Effector memory CD8-positive, alpha-beta T cell (primary cell): ENCODE measurements around the gene MAP3K7.
A peak's percentile ranks its signal among the peaks of the same experiment; 100 is the strongest.

Experiments
- ATAC-seq: fragments of 150-1000 bp; cut with Tn5 transposase; replicated peaks from 2 replicates; pipeline ENCODE4 v1.10.0; 2021; ENCODE audit warnings: mild to moderate bottlenecking, moderate library complexity
- DNase-seq, 3 experiments: peaks; one replicate each; pipeline ENCODE4 v3.0.0; 2021
- H3K27ac Mint-ChIP-seq, 2 donors: one replicate each; pipeline ENCODE4 v1.8.0; 2022; ENCODE audit warnings: mild to moderate bottlenecking in 2 of 2, mixed read lengths in 2 of 2, moderate library complexity in 2 of 2
- H3K27me3 Mint-ChIP-seq, 2 donors: one replicate each; pipeline ENCODE4 v1.8.0; 2022; ENCODE audit warnings: mixed read lengths in 2 of 2
- H3K36me3 Mint-ChIP-seq: one replicate; pipeline ENCODE4 v1.8.0; 2022; ENCODE audit warnings: mild to moderate bottlenecking, moderate library complexity, mixed read lengths; ENCODE audit not compliant: insufficient read depth
- H3K4me1 Mint-ChIP-seq, 2 donors: one replicate each; pipeline ENCODE4 v1.8.0; 2022; ENCODE audit warnings: low read depth in 2 of 2, mixed read lengths in 2 of 2
- H3K4me3 Mint-ChIP-seq, 2 donors: one replicate each; pipeline ENCODE4 v1.8.0; 2022; ENCODE audit warnings: mild to moderate bottlenecking in 2 of 2, mixed read lengths in 2 of 2, moderate library complexity in 2 of 2
- H3K9me3 Mint-ChIP-seq, 2 donors: one replicate each; pipeline ENCODE4 v1.8.0; 2022; ENCODE audit warnings: mixed read lengths in 2 of 2
- total RNA-seq, 9 experiments: gene quantifications; one replicate each; lab custom pipeline; 2026; lab: John Stamatoyannopoulos, UW

Gene MAP3K7
- 54.8 to 108 (median 69.5) reads per million in 9 experiments for total RNA-seq

DNA sequence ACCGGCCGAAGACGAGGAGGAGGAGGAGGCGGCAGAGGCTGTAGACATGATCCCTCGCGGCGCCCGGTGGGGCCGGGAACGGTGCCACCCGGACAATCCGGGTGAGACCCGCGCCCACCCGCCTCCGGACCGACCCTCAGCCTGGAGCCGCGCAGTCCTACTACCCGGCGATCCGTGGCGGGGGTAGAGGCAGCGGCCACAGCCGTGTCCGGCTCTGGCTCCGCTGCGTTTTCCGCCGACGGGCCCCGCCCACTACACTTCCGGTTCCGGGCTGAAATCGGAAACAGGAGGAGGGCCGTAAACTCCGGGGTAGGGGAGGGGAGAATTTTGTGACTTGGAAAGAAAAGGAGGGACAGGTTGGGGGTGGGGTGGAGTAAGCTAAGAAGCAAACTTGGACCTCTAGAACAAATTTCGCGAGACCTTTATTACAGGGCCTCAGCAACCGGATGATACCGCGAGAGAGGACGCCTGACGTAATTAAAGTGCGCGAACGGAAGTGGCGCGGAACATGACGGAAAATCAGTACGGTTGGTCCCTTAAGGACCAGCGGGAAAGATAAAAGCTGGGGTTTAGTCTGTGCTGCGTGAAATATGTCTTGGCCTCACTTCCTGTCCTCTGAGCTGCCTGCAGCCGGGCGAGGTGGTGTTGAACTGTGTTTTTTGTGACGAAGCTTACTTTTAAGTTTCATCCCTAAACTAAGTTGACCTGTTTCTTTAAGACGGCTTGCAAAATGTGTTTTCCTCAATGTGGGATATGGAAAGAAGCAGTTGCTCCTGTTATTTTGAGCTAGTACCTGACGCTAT is at the start of gene MAP3K7:
Gene MAP3K7 (minus strand): TSS at position 237 of the 803 bp plus-strand sequence. CDS start 189 bp downstream, at position 48.
- Mint-ChIP-seq H3K4me1 (peaks cover 25 to 34% of the 10 kb centered on the region in 2 donors), H3K9me3 (no peaks in the 10 kb centered on the region), H3K4me3 (peak within 1 kb of the TSS; percentile 95 to 96), H3K36me3 (peaks cover 16% of the 10 kb centered on the region), H3K27me3 (peaks cover 9 to 16% of the 10 kb centered on the region in 2 donors), H3K27ac (peak within 1 kb of the TSS; percentile 99)
- ATAC-seq (peak; percentile 83), DNase-seq (peak; percentile 94 to 98 (median 95))

GRCh38 chr6:90631046-90631445 is 44.2 kb upstream of the MAP3K7 start:
- Mint-ChIP-seq H3K4me1 (no peaks in the 10 kb centered on the region), H3K4me3 (no peak overlapping the region), H3K27me3 (peaks cover 16 to 27% of the 10 kb centered on the region in 2 donors), H3K9me3 (peaks cover 0 to 1% of the 10 kb centered on the region in 2 donors), H3K36me3 (peaks cover 3% of the 10 kb centered on the region), H3K27ac (no peak overlapping the region)
- ATAC-seq, result no peak
- no peak for DNase-seq

GRCh38 chr6:90621581-90621980 is 34.7 kb upstream of the MAP3K7 start:
- H3K27ac Mint-ChIP-seq, result no peak overlapping the region
- DNase-seq, result no peak
- no peaks in the 10 kb centered on the region for H3K36me3 Mint-ChIP-seq
- no peak overlapping the region for H3K4me3 Mint-ChIP-seq
- peaks cover 57 to 69% of the 10 kb centered on the region in 2 donors for H3K27me3 Mint-ChIP-seq
- peaks cover 0 to 9% of the 10 kb centered on the region in 2 donors for H3K9me3 Mint-ChIP-seq
- no peaks in the 10 kb centered on the region for H3K4me1 Mint-ChIP-seq
- ATAC-seq, result no peak

DNA sequence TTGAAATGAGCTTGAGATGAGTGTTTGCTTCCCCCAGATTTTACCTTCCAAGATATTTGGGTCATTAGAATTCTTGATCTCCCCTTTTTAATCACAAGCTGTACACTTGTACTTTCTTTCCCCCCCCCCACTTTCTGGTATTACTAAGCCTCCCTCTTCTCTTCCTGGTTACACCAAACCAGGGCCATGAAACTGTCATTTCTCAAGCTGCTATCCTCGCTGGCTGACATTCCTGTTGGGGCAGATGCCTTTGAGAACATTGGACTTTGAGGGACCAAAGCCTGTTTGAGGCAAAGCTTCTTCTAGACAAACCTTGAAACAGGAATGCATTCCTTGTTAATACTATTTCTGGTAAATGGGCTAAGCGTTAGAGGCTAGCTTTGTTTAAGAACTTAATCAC is 32.3 kb upstream of the MAP3K7 start:
- DNase-seq (no peak), ATAC-seq (no peak)
- no peaks in the 10 kb centered on the region for H3K36me3 Mint-ChIP-seq
- peaks cover 0 to 5% of the 10 kb centered on the region in 2 donors for H3K9me3 Mint-ChIP-seq
- H3K27ac Mint-ChIP-seq, result no peak overlapping the region
- H3K27me3 Mint-ChIP-seq, result peaks cover 59 to 69% of the 10 kb centered on the region in 2 donors
- H3K4me1 Mint-ChIP-seq, result no peaks in the 10 kb centered on the region
- no peak overlapping the region for H3K4me3 Mint-ChIP-seq

- no peaks in the 10 kb centered on the region for H3K9me3 Mint-ChIP-seq
- no peaks in the 10 kb centered on the region for H3K36me3 Mint-ChIP-seq
- DNase-seq (no peak), ATAC-seq (no peak)
- no peak overlapping the region for H3K27ac Mint-ChIP-seq
- H3K4me1 Mint-ChIP-seq, result peaks cover 13 to 14% of the 10 kb centered on the region in 2 donors
- peak overlapping the region in 1 of 2 donors; percentile 51 for H3K4me3 Mint-ChIP-seq
- H3K27me3 Mint-ChIP-seq, result peaks cover 64 to 72% of the 10 kb centered on the region in 2 donors
Measured at GRCh38 chr6:90612313-90612680, 25.4 kb upstream of the MAP3K7 start.

GRCh38 chr6:90611543-90612312 is 24.9 kb upstream of the MAP3K7 start:
- peak overlapping the region; percentile 89 to 91 for H3K4me3 Mint-ChIP-seq
- no peak for ATAC-seq
- H3K4me1 Mint-ChIP-seq, result peaks cover 13 to 14% of the 10 kb centered on the region in 2 donors
- peaks cover 64 to 76% of the 10 kb centered on the region in 2 donors for H3K27me3 Mint-ChIP-seq
- DNase-seq, result no peak
- no peaks in the 10 kb centered on the region for H3K9me3 Mint-ChIP-seq
- H3K27ac Mint-ChIP-seq, result no peak overlapping the region
- H3K36me3 Mint-ChIP-seq, result no peaks in the 10 kb centered on the region

DNA sequence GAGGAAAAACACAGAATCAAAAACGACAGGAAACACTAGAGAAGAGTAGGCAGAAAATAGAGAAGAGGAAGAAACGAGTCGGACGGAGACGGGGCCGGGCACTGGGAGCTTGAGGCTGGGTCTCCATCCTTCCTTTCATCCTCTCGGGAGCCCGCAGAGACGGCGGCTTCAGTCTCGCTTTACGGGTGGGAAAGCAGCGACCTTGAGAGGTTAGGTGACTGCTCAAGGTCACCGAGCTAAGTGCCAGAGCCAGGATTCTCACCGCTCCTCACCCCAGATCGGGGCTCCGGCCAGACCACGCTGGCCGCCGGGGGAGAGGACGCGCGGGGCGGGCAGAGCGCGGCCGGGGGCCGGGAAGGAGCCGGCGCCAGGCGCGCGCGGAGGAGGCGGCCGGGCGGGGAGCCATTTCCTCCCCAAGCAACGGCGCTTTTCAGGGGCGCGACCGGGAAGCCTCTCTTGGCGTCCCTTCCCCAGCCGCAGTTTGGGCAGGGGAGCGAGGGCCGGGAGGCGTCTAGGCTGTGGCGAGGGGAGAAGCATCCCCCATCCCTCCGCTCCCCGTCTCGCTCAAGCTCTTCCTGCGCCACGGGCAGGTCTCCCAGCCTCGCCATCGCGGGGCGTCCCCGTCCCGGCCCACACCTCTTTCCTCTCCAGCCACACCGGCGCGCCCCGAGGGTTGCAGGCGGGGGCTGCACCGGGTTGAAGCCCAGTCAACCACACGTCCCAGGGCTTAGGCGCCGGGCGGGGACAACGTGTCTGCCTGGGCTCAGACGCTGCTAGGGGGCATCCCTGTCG is 24.1 kb upstream of the MAP3K7 start:
- no peak overlapping the region for H3K27ac Mint-ChIP-seq
- DNase-seq, result no peak
- ATAC-seq, result peak; percentile 60
- H3K4me3 Mint-ChIP-seq, result peak overlapping the region; percentile 89 to 91
- no peaks in the 10 kb centered on the region for H3K36me3 Mint-ChIP-seq
- peaks cover 64 to 77% of the 10 kb centered on the region in 2 donors for H3K27me3 Mint-ChIP-seq
- H3K4me1 Mint-ChIP-seq, result peaks cover 13 to 14% of the 10 kb centered on the region in 2 donors
- no peaks in the 10 kb centered on the region for H3K9me3 Mint-ChIP-seq

- no peak for DNase-seq
- H3K9me3 Mint-ChIP-seq, result no peaks in the 10 kb centered on the region
- ATAC-seq, result no peak
- peak overlapping the region; percentile 89 to 91 for H3K4me3 Mint-ChIP-seq
- H3K4me1 Mint-ChIP-seq, result peaks cover 13 to 14% of the 10 kb centered on the region in 2 donors
- H3K27ac Mint-ChIP-seq, result no peak overlapping the region
- H3K36me3 Mint-ChIP-seq, result no peaks in the 10 kb centered on the region
- H3K27me3 Mint-ChIP-seq, result peaks cover 59 to 73% of the 10 kb centered on the region in 2 donors
Measured at GRCh38 chr6:90610301-90610750, 23.5 kb upstream of the MAP3K7 start.

- H3K27me3 Mint-ChIP-seq, result peaks cover 46 to 71% of the 10 kb centered on the region in 2 donors
- no peaks in the 10 kb centered on the region for H3K9me3 Mint-ChIP-seq
- H3K4me1 Mint-ChIP-seq, result peaks cover 7 to 9% of the 10 kb centered on the region in 2 donors
- no peak overlapping the region for H3K27ac Mint-ChIP-seq
- no peak for ATAC-seq
- no peaks in the 10 kb centered on the region for H3K36me3 Mint-ChIP-seq
- no peak overlapping the region for H3K4me3 Mint-ChIP-seq
- no peak for DNase-seq
Measured at GRCh38 chr6:90605749-90606340, 19.0 kb upstream of the MAP3K7 start.

- no peak overlapping the region for H3K4me3 Mint-ChIP-seq
- no peaks in the 10 kb centered on the region for H3K36me3 Mint-ChIP-seq
- no peaks in the 10 kb centered on the region for H3K9me3 Mint-ChIP-seq
- peaks cover 40 to 58% of the 10 kb centered on the region in 2 donors for H3K27me3 Mint-ChIP-seq
- ATAC-seq, result no peak
- H3K4me1 Mint-ChIP-seq, result no peaks in the 10 kb centered on the region
- no peak overlapping the region for H3K27ac Mint-ChIP-seq
- DNase-seq, result no peak
Measured at GRCh38 chr6:90604546-90604945, 17.7 kb upstream of the MAP3K7 start.

GRCh38 chr6:90599151-90599550 is 12.3 kb upstream of the MAP3K7 start:
- H3K27me3 Mint-ChIP-seq, result peaks cover 48 to 55% of the 10 kb centered on the region in 2 donors
- DNase-seq (no peak), ATAC-seq (no peak)
- H3K27ac Mint-ChIP-seq, result no peak overlapping the region
- no peaks in the 10 kb centered on the region for H3K36me3 Mint-ChIP-seq
- H3K4me1 Mint-ChIP-seq, result no peaks in the 10 kb centered on the region
- no peaks in the 10 kb centered on the region for H3K9me3 Mint-ChIP-seq
- H3K4me3 Mint-ChIP-seq, result no peak overlapping the region

DNA sequence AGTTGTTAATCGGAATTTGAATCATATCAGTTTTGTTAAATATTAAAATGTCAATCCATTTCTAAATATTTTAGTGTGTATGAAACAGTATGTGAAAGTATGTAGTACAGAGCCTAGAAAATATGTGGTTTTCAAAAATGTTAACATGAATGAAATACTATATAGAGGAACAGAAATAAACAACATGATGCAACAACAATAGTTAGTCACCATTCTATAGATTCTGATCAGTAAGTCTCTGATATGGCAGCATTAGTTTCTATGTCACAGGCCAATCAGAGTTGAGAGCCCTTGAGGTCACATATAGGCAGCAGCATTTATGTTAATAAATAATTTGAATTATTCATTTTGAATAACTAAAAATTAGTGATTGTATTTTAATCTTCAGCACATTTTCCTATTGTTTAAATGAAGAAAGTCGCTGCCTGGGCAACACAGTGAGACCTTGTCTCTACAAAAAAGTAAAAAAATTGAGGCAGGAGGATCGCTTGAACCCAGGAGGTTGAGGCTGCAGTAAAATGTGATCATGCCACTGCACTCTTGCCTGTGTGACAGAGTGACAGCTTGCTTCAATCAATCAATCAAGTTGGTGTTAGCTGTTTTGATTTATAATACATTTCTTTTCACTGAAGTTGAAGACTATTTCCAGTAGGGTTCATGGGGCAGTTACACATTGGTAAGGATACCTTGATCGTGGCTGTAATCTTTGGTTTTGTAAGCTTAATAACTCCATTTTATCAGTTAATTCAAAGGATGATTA is 11.5 kb upstream of the MAP3K7 start:
- Mint-ChIP-seq H3K27ac (no peak overlapping the region), H3K4me3 (no peak overlapping the region), H3K36me3 (no peaks in the 10 kb centered on the region), H3K9me3 (no peaks in the 10 kb centered on the region), H3K4me1 (no peaks in the 10 kb centered on the region), H3K27me3 (peaks cover 48 to 57% of the 10 kb centered on the region in 2 donors)
- no peak for ATAC-seq
- DNase-seq, result no peak
